ENCODE measurements around the gene ASPA. TPM values are rescaled to one million over a fixed set of nuclear protein-coding genes. Genes with fewer than 3 reads are reported as not detected.

The ASPA gene
- total and polyA plus RNA-seq, 2 experiments from 2014 or later: 0.08 to 0.27 TPM

GRCh38 chr17:3507071-3507470, 31.3 kb downstream of the ASPA start:
- no peak overlapping the region for H3K4me3 ChIP-seq
- no peak overlapping the region for H3K4me2 ChIP-seq
- H3K9me2 ChIP-seq (replicated peaks; ENCODE audit: insufficient read depth): no peaks in the 10 kb centered on the region
- no peaks in the 10 kb centered on the region for H3K27me3 ChIP-seq
- no peaks in the 10 kb centered on the region for H3K36me3 ChIP-seq (replicated peaks; ENCODE audit: insufficient read depth, low read depth)
- DNase-seq (ENCODE audit: low spot score): no peak
- H4K20me1 ChIP-seq (ENCODE audit: insufficient read depth, poor library complexity, severe bottlenecking): no peaks in the 10 kb centered on the region
- H3K79me2 ChIP-seq: no peaks in the 10 kb centered on the region
- TF ChIP-seq EZH2 (IDR thresholded peaks at IDR 0.05; ENCODE audit: borderline replicate concordance): no peak
- TF ChIP-seq EZH2phosphoT487 (IDR thresholded peaks at IDR 0.05; ENCODE audit: low read depth, severe bottlenecking, unreplicated experiment): no peak
- TF ChIP-seq CTCF (IDR thresholded peaks at IDR 0.05; ENCODE audit: poor library complexity): no peak
- no peaks in the 10 kb centered on the region for H3K9me3 ChIP-seq (ENCODE audit: low read depth)
- H3K27ac ChIP-seq: no peak overlapping the region
- no peaks in the 10 kb centered on the region for H3K4me1 ChIP-seq (ENCODE audit: insufficient read depth)
- H2AFZ ChIP-seq: no peak overlapping the region
- WGBS (ENCODE audit: low lambda C conversion rate, missing lambda C conversion rate): 88% methylated on average over 1 of the region's 1 CpG

- Histone ChIP-seq H3K9me2 (replicated peaks; ENCODE audit: insufficient read depth) (no peaks in the 10 kb centered on the region), H3K4me1 (ENCODE audit: insufficient read depth) (no peaks in the 10 kb centered on the region), H3K27ac (no peak overlapping the region), H3K79me2 (no peaks in the 10 kb centered on the region), H2AFZ (no peak overlapping the region), H3K9me3 (ENCODE audit: low read depth) (no peaks in the 10 kb centered on the region), H3K4me2 (no peak overlapping the region), H4K20me1 (ENCODE audit: insufficient read depth, poor library complexity, severe bottlenecking) (no peaks in the 10 kb centered on the region), H3K36me3 (replicated peaks; ENCODE audit: insufficient read depth, low read depth) (no peaks in the 10 kb centered on the region), H3K27me3 (no peaks in the 10 kb centered on the region), H3K4me3 (no peak overlapping the region)
- TF ChIP-seq EZH2 (IDR thresholded peaks at IDR 0.05; ENCODE audit: borderline replicate concordance): no peak
- no peak for TF ChIP-seq EZH2phosphoT487 (IDR thresholded peaks at IDR 0.05; ENCODE audit: low read depth, severe bottlenecking, unreplicated experiment)
- no peak for TF ChIP-seq CTCF (IDR thresholded peaks at IDR 0.05; ENCODE audit: poor library complexity)
- no peak for DNase-seq (ENCODE audit: low spot score)
- WGBS (ENCODE audit: low lambda C conversion rate, missing lambda C conversion rate): 91% methylated on average over 3 of the region's 3 CpGs
Measured at GRCh38 chr17:3507869-3508268, 32.1 kb downstream of the ASPA start.

GRCh38 chr17:3510090-3510489, 34.3 kb downstream of the ASPA start:
- no peak for TF ChIP-seq CTCF (IDR thresholded peaks at IDR 0.05; ENCODE audit: poor library complexity)
- no peak for TF ChIP-seq EZH2phosphoT487 (IDR thresholded peaks at IDR 0.05; ENCODE audit: low read depth, severe bottlenecking, unreplicated experiment)
- no peak for TF ChIP-seq EZH2 (IDR thresholded peaks at IDR 0.05; ENCODE audit: borderline replicate concordance)
- no peaks in the 10 kb centered on the region for H3K4me1 ChIP-seq (ENCODE audit: insufficient read depth)
- no peaks in the 10 kb centered on the region for H3K36me3 ChIP-seq (replicated peaks; ENCODE audit: insufficient read depth, low read depth)
- H3K79me2 ChIP-seq: no peaks in the 10 kb centered on the region
- H3K9me3 ChIP-seq (ENCODE audit: low read depth): no peaks in the 10 kb centered on the region
- H3K27me3 ChIP-seq: no peaks in the 10 kb centered on the region
- no peak overlapping the region for H3K4me2 ChIP-seq
- no peak overlapping the region for H3K4me3 ChIP-seq
- no peak overlapping the region for H3K27ac ChIP-seq
- WGBS (ENCODE audit: low lambda C conversion rate, missing lambda C conversion rate): 65% methylated on average over 7 of the region's 7 CpGs
- DNase-seq (ENCODE audit: low spot score): no peak
- no peak overlapping the region for H2AFZ ChIP-seq
- no peaks in the 10 kb centered on the region for H3K9me2 ChIP-seq (replicated peaks; ENCODE audit: insufficient read depth)
- no peaks in the 10 kb centered on the region for H4K20me1 ChIP-seq (ENCODE audit: insufficient read depth, poor library complexity, severe bottlenecking)
